DOHH2 (cell line): ENCODE results near the gene RUNDC1.

ENCODE experiments used
- H3F3A ChIP-seq: fragments of 200-600 bp; sonication (generic), shearing (Covaris generic); 2 replicates; pipeline ENCODE4 v1.6.0; 2016; ENCODE audit warnings: antibody characterized with exemption, mild to moderate bottlenecking; ENCODE audit not compliant: control insufficient read depth, insufficient read depth
- H3K27ac ChIP-seq: fragments of 200-600 bp; sonication (generic); 2 replicates; pipeline ENCODE4 v1.5.1; 2014; ENCODE audit warnings: low read depth, mild to moderate bottlenecking, low read length, moderate library complexity
- H3K27me3 ChIP-seq: fragments of 200-600 bp; sonication (generic); 2 replicates; pipeline ENCODE4 v1.6.1; 2014; ENCODE audit warnings: mild to moderate bottlenecking, low read length, mixed read lengths; ENCODE audit not compliant: control insufficient read depth
- H3K36me3 ChIP-seq: fragments of 200-600 bp; sonication (generic); 2 replicates; pipeline ENCODE4 v1.6.1; 2014; ENCODE audit warnings: mild to moderate bottlenecking, low read length, moderate library complexity, mixed read lengths; ENCODE audit not compliant: control insufficient read depth
- H3K4me1 ChIP-seq: fragments of 200-600 bp; sonication (generic); 2 replicates; pipeline ENCODE4 v1.6.1; 2014; ENCODE audit warnings: mild to moderate bottlenecking, low read length, mixed read lengths; ENCODE audit not compliant: control insufficient read depth
- H3K4me2 ChIP-seq: fragments of 200-600 bp; sonication (generic); 2 replicates; pipeline ENCODE4 v1.6.0; 2014; ENCODE audit warnings: mild to moderate bottlenecking, low read length, moderate library complexity
- H3K4me3 ChIP-seq: fragments of 200-600 bp; sonication (generic); 2 replicates; pipeline ENCODE4 v1.5.1; 2014; ENCODE audit warnings: mild to moderate bottlenecking, low read length, mixed read lengths
- H3K79me2 ChIP-seq: fragments of 200-600 bp; sonication (generic); 2 replicates; pipeline ENCODE4 v1.6.1; 2014; ENCODE audit warnings: mild to moderate bottlenecking, low read length, mixed read lengths; ENCODE audit not compliant: control insufficient read depth
- H3K9me2 ChIP-seq: fragments of 200-600 bp; sonication (generic); replicated peaks from 2 replicates; pipeline ENCODE4 v1.6.1; 2014; ENCODE audit warnings: mild to moderate bottlenecking, low read length, mixed read lengths; ENCODE audit not compliant: control insufficient read depth
- H3K9me3 ChIP-seq: fragments of 200-600 bp; sonication (generic); 2 replicates; pipeline ENCODE4 v1.6.1; 2014; ENCODE audit warnings: antibody characterized with exemption, low read length, mixed read lengths; ENCODE audit not compliant: control insufficient read depth, insufficient read depth
- H4K20me1 ChIP-seq: fragments of 200-600 bp; sonication (generic); 2 replicates; pipeline ENCODE4 v1.6.0; 2014; ENCODE audit warnings: low read depth, mild to moderate bottlenecking, antibody characterized with exemption, low read length, moderate library complexity; ENCODE audit not compliant: control insufficient read depth, insufficient read depth
- CTCF ChIP-seq: fragments of 200-600 bp; sonication (generic); IDR thresholded peaks from one replicate; pipeline ENCODE4 v1.5.1; 2014; ENCODE audit warnings: antibody characterized with exemption, mild to moderate bottlenecking, low read depth, low read length; ENCODE audit not compliant: poor library complexity, severe bottlenecking
- EZH2phosphoT487 ChIP-seq: fragments of 200-600 bp; sonication (generic); IDR thresholded peaks from 2 replicates; pipeline ENCODE4 v1.6.1; 2017; ENCODE audit warnings: borderline replicate concordance, mild to moderate bottlenecking, antibody characterized with exemption, low read length, moderate library complexity, mixed read lengths

RUNDC1 gene

GRCh38 chr17:42946812-42947211 lies 33.6 kb upstream of the RUNDC1 start:
- no peaks in the 10 kb centered on the region for H3K79me2 ChIP-seq
- H3K4me2 ChIP-seq: no peak overlapping the region
- TF ChIP-seq CTCF (no peak), EZH2phosphoT487 (no peak)
- no peaks in the 10 kb centered on the region for H3K9me3 ChIP-seq
- H3K27me3 ChIP-seq: no peaks in the 10 kb centered on the region
- H3K36me3 ChIP-seq: peaks cover 27% of the 10 kb centered on the region
- H3K27ac ChIP-seq: no peak overlapping the region
- no peak overlapping the region for H3K4me3 ChIP-seq
- no peaks in the 10 kb centered on the region for H3F3A ChIP-seq
- no peaks in the 10 kb centered on the region for H3K4me1 ChIP-seq
- no peaks in the 10 kb centered on the region for H4K20me1 ChIP-seq
- no peaks in the 10 kb centered on the region for H3K9me2 ChIP-seq

DNA sequence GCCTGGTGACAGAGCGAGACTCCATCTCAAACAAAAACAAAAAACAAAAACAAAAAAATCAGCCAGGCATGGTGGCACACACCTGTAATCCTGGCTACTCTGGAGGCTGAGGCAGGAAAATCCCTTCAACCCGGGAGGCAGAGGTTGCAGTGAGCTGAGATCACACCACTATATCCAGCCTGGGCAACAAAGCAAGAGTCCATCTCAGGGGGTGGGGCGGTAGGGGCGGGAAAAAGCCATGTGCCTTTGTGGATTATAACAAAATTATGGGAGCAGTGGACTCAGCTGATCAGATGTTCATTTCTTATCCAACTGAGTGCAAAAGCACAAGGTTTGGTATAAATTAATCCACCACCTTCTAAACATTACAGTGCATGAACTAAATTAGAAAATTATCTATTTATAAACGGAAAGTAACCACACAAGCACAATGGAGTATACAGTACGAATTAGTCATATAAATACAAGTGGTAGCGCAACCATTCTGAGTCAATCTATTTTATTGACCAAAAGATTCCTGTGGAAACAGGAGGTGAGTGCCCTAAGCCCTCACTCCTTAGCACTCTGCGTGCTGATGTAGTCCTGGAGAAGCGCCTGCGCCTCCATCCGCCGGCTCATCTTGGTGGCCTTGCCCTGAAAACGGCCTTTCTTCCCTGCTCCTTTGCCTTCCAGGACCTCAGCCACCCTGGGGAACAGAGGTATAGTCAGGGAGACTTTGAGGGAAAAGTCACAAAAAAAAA lies 30.2 kb upstream of the RUNDC1 start:
- no peaks in the 10 kb centered on the region for H3K9me2 ChIP-seq
- no peaks in the 10 kb centered on the region for H3K27me3 ChIP-seq
- no peaks in the 10 kb centered on the region for H3K79me2 ChIP-seq
- no peak for TF ChIP-seq CTCF
- TF ChIP-seq EZH2phosphoT487: no peak
- no peaks in the 10 kb centered on the region for H3K4me1 ChIP-seq
- H3F3A ChIP-seq: no peaks in the 10 kb centered on the region
- no peak overlapping the region for H3K4me3 ChIP-seq
- no peaks in the 10 kb centered on the region for H3K9me3 ChIP-seq
- H3K36me3 ChIP-seq: peaks cover 57% of the 10 kb centered on the region
- H3K4me2 ChIP-seq: no peak overlapping the region
- H4K20me1 ChIP-seq: no peaks in the 10 kb centered on the region
- no peak overlapping the region for H3K27ac ChIP-seq

DNA sequence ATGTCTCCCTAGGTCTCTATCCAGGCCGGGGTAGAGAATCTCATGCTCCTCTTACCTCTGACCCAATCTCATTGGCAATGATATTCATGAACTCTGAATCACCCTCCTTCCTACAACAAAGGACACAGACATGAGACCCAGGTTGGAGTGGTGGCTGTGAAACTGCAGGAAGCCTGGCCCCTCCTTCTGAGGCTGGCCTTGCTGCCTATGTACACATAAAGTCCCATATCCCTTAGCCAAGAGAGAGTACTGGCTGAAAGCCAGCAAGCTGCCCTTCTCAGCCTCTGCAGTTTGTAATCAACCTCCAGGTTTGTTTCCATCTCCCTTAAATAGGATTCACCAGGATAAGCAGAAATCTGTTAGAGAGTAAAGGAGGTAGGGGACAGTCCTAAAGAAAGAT lies 26.7 kb upstream of the RUNDC1 start:
- no peak overlapping the region for H3K27ac ChIP-seq
- no peaks in the 10 kb centered on the region for H3K79me2 ChIP-seq
- TF ChIP-seq EZH2phosphoT487: no peak
- no peak for TF ChIP-seq CTCF
- H3F3A ChIP-seq: no peaks in the 10 kb centered on the region
- no peaks in the 10 kb centered on the region for H3K27me3 ChIP-seq
- H3K9me3 ChIP-seq: no peaks in the 10 kb centered on the region
- H3K4me1 ChIP-seq: no peaks in the 10 kb centered on the region
- H3K4me2 ChIP-seq: no peak overlapping the region
- no peaks in the 10 kb centered on the region for H3K9me2 ChIP-seq
- H4K20me1 ChIP-seq: no peaks in the 10 kb centered on the region
- no peak overlapping the region for H3K4me3 ChIP-seq
- peaks cover 80% of the 10 kb centered on the region for H3K36me3 ChIP-seq
